ENCODE measurements around the gene CAMKK2.

DNA sequence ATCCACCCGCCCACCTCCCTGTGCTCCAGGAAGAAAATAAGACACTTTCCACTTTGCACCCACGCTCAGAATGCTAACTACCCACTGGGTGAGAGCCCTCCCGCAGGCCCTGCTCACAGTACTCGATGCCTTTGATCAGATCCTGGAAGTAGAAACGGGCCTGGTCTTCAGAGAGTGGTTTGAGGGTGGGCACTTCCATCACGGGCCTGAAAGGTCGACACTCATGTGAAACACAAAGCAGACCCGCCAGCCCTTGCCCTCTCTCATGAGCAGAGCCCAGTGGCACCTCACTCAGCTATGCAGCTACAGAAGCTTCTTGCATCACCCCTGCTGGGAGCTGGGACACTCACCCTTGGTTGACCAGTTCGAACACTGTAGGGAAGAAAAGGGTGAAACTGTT, 41.1 kb downstream of the CAMKK2 start:
- TF ChIP-seq POLR2AphosphoS5 (IDR thresholded peaks at IDR 0.05; ENCODE audit: low read depth, low read length) (no peak), POLR2A (IDR thresholded peaks at IDR 0.05; ENCODE audit: low read depth, low read length) (no peak), TAF1 (IDR thresholded peaks at IDR 0.05; ENCODE audit: low read depth, low read length) (no peak)
